ENCODE measurements around the gene SKAP2.

GRCh38 chr7:26667514-26668133 lies 196.8 kb downstream of the SKAP2 start:
- TF ChIP-seq, protein P1, sequence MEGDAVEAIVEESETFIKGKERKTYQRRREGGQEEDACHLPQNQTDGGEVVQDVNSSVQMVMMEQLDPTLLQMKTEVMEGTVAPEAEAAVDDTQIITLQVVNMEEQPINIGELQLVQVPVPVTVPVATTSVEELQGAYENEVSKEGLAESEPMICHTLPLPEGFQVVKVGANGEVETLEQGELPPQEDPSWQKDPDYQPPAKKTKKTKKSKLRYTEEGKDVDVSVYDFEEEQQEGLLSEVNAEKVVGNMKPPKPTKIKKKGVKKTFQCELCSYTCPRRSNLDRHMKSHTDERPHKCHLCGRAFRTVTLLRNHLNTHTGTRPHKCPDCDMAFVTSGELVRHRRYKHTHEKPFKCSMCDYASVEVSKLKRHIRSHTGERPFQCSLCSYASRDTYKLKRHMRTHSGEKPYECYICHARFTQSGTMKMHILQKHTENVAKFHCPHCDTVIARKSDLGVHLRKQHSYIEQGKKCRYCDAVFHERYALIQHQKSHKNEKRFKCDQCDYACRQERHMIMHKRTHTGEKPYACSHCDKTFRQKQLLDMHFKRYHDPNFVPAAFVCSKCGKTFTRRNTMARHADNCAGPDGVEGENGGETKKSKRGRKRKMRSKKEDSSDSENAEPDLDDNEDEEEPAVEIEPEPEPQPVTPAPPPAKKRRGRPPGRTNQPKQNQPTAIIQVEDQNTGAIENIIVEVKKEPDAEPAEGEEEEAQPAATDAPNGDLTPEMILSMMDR (IDR thresholded peaks at IDR 0.05) = peak; percentile 46 to 97 (median 92)
- TF ChIP-seq POLR2A (IDR thresholded peaks at IDR 0.05) = no peak

All from adrenal gland (tissue), 5 donors.